K562 (cell line): ENCODE data around the gene EVL. TPM values are rescaled to one million over a fixed set of nuclear protein-coding genes. Genes with fewer than 3 reads are reported as not detected.

Experiments
- ATAC-seq: fragments of 200-7000 bp; cut with Tn5 transposase; 3 replicates; pipeline ENCODE4 v1.9.1; 2020; ENCODE audit warnings: moderate library complexity
- BruUV-seq: library from RNA; stranded (reverse); fragments of 400-500 nt; replicated peaks from 2 replicates; lab custom pipeline; 2021; lab: Mats Ljungman, UMichigan
- CTCF ChIA-PET: fragments of 300-600 bp; formaldehyde crosslinking; extraction: SDS; loops from one replicate; lab custom pipeline; 2021; ENCODE audit warnings: low intra/inter-chr PET ratio; lab: Yijun Ruan, JAX
- POLR2A ChIA-PET: fragments of 300-600, 350-650 bp; sonication (Branson Sonifier 250); formaldehyde crosslinking; extraction: SDS; loops from one replicate; lab custom pipeline; 2021; ENCODE audit warnings: antibody characterized with exemption, inconsistent platforms; lab: Yijun Ruan, JAX
- DNase-seq, 4 experiments: peaks; one replicate each; pipeline versions ENCODE4 v3.0.0 to v3.0.0-alpha.2; 2011 to 2018; ENCODE audit warnings: low spot score in 3 of 4, mixed read lengths in 3 of 4; ENCODE audit errors: extremely low read depth in 1 of 4
- FAIRE-seq: peaks from 2 replicates; lab custom pipeline; 2011; peaks lifted over from hg19 to GRCh38; lab: Jason Lieb, UNC
- H2AFZ ChIP-seq: 2 replicates; pipeline ENCODE4 v1.6.0; 2011; ENCODE audit warnings: low read depth, low read length, control low read depth, inconsistent platforms
- H3K27ac ChIP-seq: fragments of 200-600 bp; 3 replicates; pipeline ENCODE4 v1.8.0; 2011; ENCODE audit warnings: low read depth, mild to moderate bottlenecking, control low read depth, inconsistent platforms, low read length, moderate library complexity, mixed read lengths; ENCODE audit errors: extremely low read depth
- H3K27me3 ChIP-seq, 2 experiments: fragments of 300-600 bp in 1 of 2; 2 replicates in 1 of 2; 3 replicates in 1 of 2; pipeline versions ENCODE4 v1.6.0 to v1.8.0; 2011; ENCODE audit warnings: inconsistent platforms in 2 of 2, low read length in 2 of 2, mild to moderate bottlenecking in 1 of 2, mixed read lengths in 1 of 2, moderate library complexity in 1 of 2; ENCODE audit not compliant: control insufficient read depth in 2 of 2, insufficient read depth in 2 of 2
- H3K36me3 ChIP-seq: fragments of 300-600 bp; 3 replicates; pipeline ENCODE4 v1.8.0; 2011; ENCODE audit warnings: mild to moderate bottlenecking, low read length, inconsistent platforms; ENCODE audit not compliant: control insufficient read depth, insufficient read depth
- H3K4me1 ChIP-seq, 2 experiments: fragments of 200-600 bp in 1 of 2; replicated peaks in 1 of 2; 2 replicates in 1 of 2; 3 replicates in 1 of 2; pipeline versions ENCODE4 v1.5.1 to v1.8.0; 2011; ENCODE audit warnings: inconsistent platforms in 2 of 2, low read length in 2 of 2, mild to moderate bottlenecking in 1 of 2, mixed read lengths in 1 of 2, moderate library complexity in 1 of 2; ENCODE audit not compliant: control insufficient read depth in 2 of 2, insufficient read depth in 2 of 2
- H3K4me2 ChIP-seq: 2 replicates; pipeline ENCODE4 v1.6.1; 2011; ENCODE audit warnings: low read length, control low read depth, inconsistent platforms, mixed read lengths; ENCODE audit not compliant: insufficient read depth
- H3K4me3 ChIP-seq: fragments of 200-600 bp; sonication (generic), shearing (Covaris generic); 2 replicates; pipeline ENCODE4 v1.5.1; 2016; ENCODE audit warnings: control low read depth, inconsistent platforms
- H3K79me2 ChIP-seq: fragments of 200-600 bp; 3 replicates; pipeline ENCODE4 v1.8.0; 2011; ENCODE audit warnings: low read length, inconsistent platforms; ENCODE audit not compliant: control insufficient read depth, insufficient read depth
- H3K9ac ChIP-seq, 2 experiments: 2 replicates each; pipeline versions ENCODE4 v1.6.0 to v1.6.1; 2011; ENCODE audit warnings: low read depth in 2 of 2, low read length in 2 of 2, control low read depth in 1 of 2, inconsistent platforms in 1 of 2, mild to moderate bottlenecking in 1 of 2, mixed read lengths in 1 of 2; ENCODE audit not compliant: insufficient read depth in 1 of 2
- H3K9me1 ChIP-seq: one replicate; pipeline ENCODE4 v1.6.0; 2011; ENCODE audit warnings: inconsistent platforms, mild to moderate bottlenecking, low read length, moderate library complexity; ENCODE audit not compliant: control insufficient read depth, insufficient read depth
- H3K9me3 ChIP-seq: replicated peaks from 2 replicates; pipeline ENCODE4 v1.5.1; 2011; ENCODE audit warnings: low read depth, low read length, inconsistent platforms; ENCODE audit not compliant: control insufficient read depth, insufficient read depth
- H4K20me1 ChIP-seq: replicated peaks from 2 replicates; pipeline ENCODE4 v1.6.1; 2011; ENCODE audit warnings: low read length, inconsistent platforms, mixed read lengths; ENCODE audit not compliant: control insufficient read depth, insufficient read depth
- GTF2F1 ChIP-seq: IDR thresholded peaks from 2 replicates; pipeline ENCODE4 v1.6.1; 2011; ENCODE audit warnings: low read depth, low read length, improper control_type of control experiment
- PATZ1 ChIP-seq: fragments of 250-450 bp; sonication (Bioruptor Pico); IDR thresholded peaks from 2 replicates; pipeline ENCODE4 v1.5.0; 2020; ENCODE audit warnings: mild to moderate bottlenecking, borderline replicate concordance
- SMARCA5 ChIP-seq: fragments of 450-650 bp; IDR thresholded peaks from 2 replicates; pipeline ENCODE4 v1.6.1; 2016
- SRSF7 ChIP-seq: fragments of 200-400 bp; formaldehyde crosslinking; optimal IDR thresholded peaks from 2 replicates; pipeline ENCODE3; 2017; ENCODE audit warnings: mild to moderate bottlenecking, low read depth, low read length
- WHSC1 ChIP-seq: IDR thresholded peaks from one replicate; pipeline ENCODE4 v1.6.1; 2012; ENCODE audit warnings: low read length, control low read depth, inconsistent platforms
- ZNF253 ChIP-seq: fragments of 250-450 bp; sonication (Bioruptor Pico); conservative IDR thresholded peaks from 2 replicates; pipeline ENCODE4 v1.6.1; 2021; ENCODE audit warnings: mild to moderate bottlenecking
- ZNF444 ChIP-seq: fragments of 250-450 bp; sonication (Bioruptor Pico); IDR thresholded peaks from 2 replicates; pipeline ENCODE4 v1.4.0; 2020; ENCODE audit warnings: mild to moderate bottlenecking, moderate library complexity
- ZNF512 ChIP-seq: IDR thresholded peaks from 2 replicates; pipeline ENCODE4 v1.6.1; 2016; ENCODE audit warnings: missing genetic modification characterization, missing compliant biosample characterization
- WGBS: fragments of 100-300 bp; shearing (Covaris generic); methylation state at CpG from one replicate; pipeline ENCODE4 v1.1.6; 2016; ENCODE audit warnings: low coverage, mixed read lengths; ENCODE audit not compliant: insufficient coverage; ENCODE audit errors: missing lambda C conversion rate; 5-methylcytosine and 5-hydroxymethylcytosine counted together
- in situ Hi-C: fragments of 300-500 bp; cut with MboI; formaldehyde crosslinking; loops from 4 replicates; pipeline ENCODE4 v1.15.0; 2018; ENCODE audit warnings: inconsistent platforms, mixed read lengths
- intact Hi-C: fragments of 100-400 bp; cut with micrococcal nuclease; formaldehyde crosslinking; loops from 2 replicates; pipeline ENCODE4 v1.14.2; 2022
- polyA plus RNA-seq, 8 experiments: library from polyadenylated mRNA; depleted of rRNA in 4 of 8; stranded (reverse) in 5 of 8; unstranded in 3 of 8; fragments of >200 nt; fragmentation: Nextera tagmentation in 2 of 8; fragmentation: Illumina TruSeq in 1 of 8; extraction: Ambion mirVana in 2 of 8; extraction: Trizol in 1 of 8; gene quantifications; 2 replicates each; pipeline versions ENCODE4 v1.2.1 to v1.2.3, GENCODE V29; 2011 to 2014; ENCODE audit warnings: inconsistent platforms in 1 of 8, missing spikeins in 1 of 8
- total RNA-seq, 7 experiments: library from RNA; depleted of rRNA in 6 of 7; stranded (reverse); fragments of >200 nt in 6 of 7; fragmentation: Illumina TruSeq in 2 of 7; extraction: Trizol in 2 of 7; gene quantifications; 2 replicates each; pipeline versions ENCODE4 v1.2.1 to v1.2.3, GENCODE V29; 2011 to 2021; ENCODE audit warnings: low replicate concordance in 1 of 7

EVL gene
- total and polyA plus RNA-seq, 9 of the 15 experiments (the other 6 are each of a cell fraction or from before 2014, with no cell fraction given) = 2.9 to 43.4 (median 23.9) TPM

GRCh38 chr14:100128688-100129087 lies 63.5 kb downstream of the EVL start (continued):
- no peak for TF ChIP-seq SRSF7

GRCh38 chr14:100129161-100129589 lies 64.0 kb downstream of the EVL start:
- Histone ChIP-seq H3K27ac (no peak overlapping the region), H2AFZ (no peak overlapping the region), H3K4me3 (no peak overlapping the region), H3K79me2 (no peaks in the 10 kb centered on the region), H3K4me2 (no peak overlapping the region), H3K36me3 (peaks cover 8% of the 10 kb centered on the region; the same call in 1 of the 3 replicates), H3K4me1 (peaks cover 2 to 14% of the 10 kb centered on the region in 2 experiments; a peak in 4 of 5 replicates), H3K9me1 (no peaks in the 10 kb centered on the region), H4K20me1 (no peaks in the 10 kb centered on the region), H3K9ac (no peak overlapping the region), H3K27me3 (no peaks in the 10 kb centered on the region), H3K9me3 (no peaks in the 10 kb centered on the region)
- FAIRE-seq = no peak
- in situ Hi-C loops (no loop called here), intact Hi-C loops (no loop called here)
- CTCF ChIA-PET = no interaction called here
- TF ChIP-seq ZNF444 (no peak), ZNF512 (tag) (no peak), ZNF253 (no peak), PATZ1 (CRISPR knock-in tag) (no peak), SMARCA5 (no peak), GTF2F1 (no peak), WHSC1 (no peak)
- BruUV-seq = no TSS peak
- no peak for DNase-seq
- 71% methylated on average over 6 of the region's 7 CpGs for WGBS
- ATAC-seq = no peak
- POLR2A ChIA-PET = interaction anchor here (2.2 kb wide), 1 partner anchor 10 kb away, joined by 7 read pairs; no protein-coding TSS in a partner anchor
